Upper lobe of left lung (tissue), 6 donors: ENCODE results near the gene PTPN21. TPM values are rescaled to one million over a fixed set of nuclear protein-coding genes. Genes with fewer than 3 reads are reported as not detected.

Source experiments
- ATAC-seq, 2 donors: fragments of 200-7000 bp; cut with Tn5 transposase; one replicate each; pipeline ENCODE4 v1.9.1; 2022; ENCODE audit warnings: mild to moderate bottlenecking in 2 of 2, moderate library complexity in 2 of 2; ENCODE audit not compliant: low FRiP score in 2 of 2
- DNase-seq, 2 donors: peaks; one replicate each; pipeline ENCODE4 v3.0.0-alpha.2; 2019 to 2020
- H3K27ac ChIP-seq, 4 donors: fragments of 200-600 bp; sonication (generic); one replicate each; pipeline ENCODE4 v1.5.1; 2016 to 2019
- H3K27me3 ChIP-seq, 4 donors: fragments of 200-600 bp; sonication (generic); one replicate each; pipeline ENCODE4 v1.5.1; 2017 to 2019
- H3K36me3 ChIP-seq, 4 donors: fragments of 200-600 bp; sonication (generic); one replicate each; pipeline ENCODE4 v1.5.1; 2016 to 2019
- H3K4me1 ChIP-seq, 4 donors: fragments of 200-600 bp; sonication (generic); one replicate each; pipeline ENCODE4 v1.5.1; 2018 to 2019
- H3K4me3 ChIP-seq, 4 donors: fragments of 200-600 bp; sonication (generic); one replicate each; pipeline ENCODE4 v1.5.1; 2017 to 2019; ENCODE audit warnings: mild to moderate bottlenecking in 2 of 4, moderate library complexity in 1 of 4
- H3K9me3 ChIP-seq, 4 donors: fragments of 200-600 bp; sonication (generic); one replicate each; pipeline ENCODE4 v1.5.1; 2018 to 2019
- EP300 ChIP-seq, 4 donors: sonication (generic); formaldehyde crosslinking; IDR thresholded peaks; one replicate each; pipeline ENCODE4 v1.5.1; 2017; ENCODE audit warnings: antibody characterized with exemption in 4 of 4, control low read depth in 2 of 4
- POLR2A ChIP-seq, 4 donors: fragments of 450-650 bp; IDR thresholded peaks; one replicate each; pipeline ENCODE4 v1.5.1; 2016 to 2017; ENCODE audit warnings: antibody characterized with exemption in 4 of 4, mild to moderate bottlenecking in 2 of 4
- POLR2AphosphoS5 ChIP-seq, 2 donors: sonication (generic); formaldehyde crosslinking; IDR thresholded peaks; one replicate each; pipeline ENCODE4 v1.5.1; 2017; ENCODE audit warnings: antibody characterized with exemption in 2 of 2
- WGBS, 2 donors: methylation state at CpG; one replicate each; pipeline ENCODE4 v1.1.5; 2017 to 2018; 5-methylcytosine and 5-hydroxymethylcytosine counted together
- total RNA-seq, 6 donors: library from RNA; depleted of rRNA in 4 of 6; stranded (reverse); fragments of >200 nt in 4 of 6; gene quantifications; one replicate each; pipeline versions ENCODE4 v1.1.0 to v1.2.1, GENCODE V29; 2016 to 2021
- TF ChIP-seq, protein P1 (sequence below), 6 experiments: fragments of 450-650 bp in 4 of 6; fragments of 200-600 bp in 2 of 6; sonication (generic) in 2 of 6; IDR thresholded peaks; one replicate each; pipeline ENCODE4 v1.5.1; 2016 to 2019; ENCODE audit warnings: antibody characterized with exemption in 6 of 6
- donor health status: DM: no; HTN: no; CAD: no; lungs with moderate emphysema.
- donor health status: DM: no; HTN: yes; CAD: no; lungs with severe emphysema.

Gene PTPN21
- total RNA-seq, 6 donors from 2014 or later = 37.7 to 58.7 (median 47.4) TPM

GRCh38 chr14:88479574-88479987, 75.2 kb downstream of the PTPN21 start:
- Histone ChIP-seq H3K9me3 (no peaks in the 10 kb centered on the region), H3K4me3 (no peak overlapping the region), H3K27me3 (no peaks in the 10 kb centered on the region), H3K27ac (no peak overlapping the region), H3K4me1 (peaks cover 0 to 13% (median 10%) of the 10 kb centered on the region in 4 donors), H3K36me3 (peaks cover 10 to 64% (median 21%) of the 10 kb centered on the region in 4 donors)
- no peak for ATAC-seq
- WGBS, 2 donors = 95 to 96% methylated on average over 24 to 40 of the region's 40 CpGs
- TF ChIP-seq, protein P1, sequence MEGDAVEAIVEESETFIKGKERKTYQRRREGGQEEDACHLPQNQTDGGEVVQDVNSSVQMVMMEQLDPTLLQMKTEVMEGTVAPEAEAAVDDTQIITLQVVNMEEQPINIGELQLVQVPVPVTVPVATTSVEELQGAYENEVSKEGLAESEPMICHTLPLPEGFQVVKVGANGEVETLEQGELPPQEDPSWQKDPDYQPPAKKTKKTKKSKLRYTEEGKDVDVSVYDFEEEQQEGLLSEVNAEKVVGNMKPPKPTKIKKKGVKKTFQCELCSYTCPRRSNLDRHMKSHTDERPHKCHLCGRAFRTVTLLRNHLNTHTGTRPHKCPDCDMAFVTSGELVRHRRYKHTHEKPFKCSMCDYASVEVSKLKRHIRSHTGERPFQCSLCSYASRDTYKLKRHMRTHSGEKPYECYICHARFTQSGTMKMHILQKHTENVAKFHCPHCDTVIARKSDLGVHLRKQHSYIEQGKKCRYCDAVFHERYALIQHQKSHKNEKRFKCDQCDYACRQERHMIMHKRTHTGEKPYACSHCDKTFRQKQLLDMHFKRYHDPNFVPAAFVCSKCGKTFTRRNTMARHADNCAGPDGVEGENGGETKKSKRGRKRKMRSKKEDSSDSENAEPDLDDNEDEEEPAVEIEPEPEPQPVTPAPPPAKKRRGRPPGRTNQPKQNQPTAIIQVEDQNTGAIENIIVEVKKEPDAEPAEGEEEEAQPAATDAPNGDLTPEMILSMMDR (IDR thresholded peaks at IDR 0.05) = no peak
- TF ChIP-seq EP300 (IDR thresholded peaks at IDR 0.05) (no peak), POLR2AphosphoS5 (IDR thresholded peaks at IDR 0.05) (no peak)
- peak in 1 of 2 donors; percentile 81 for DNase-seq

DNA sequence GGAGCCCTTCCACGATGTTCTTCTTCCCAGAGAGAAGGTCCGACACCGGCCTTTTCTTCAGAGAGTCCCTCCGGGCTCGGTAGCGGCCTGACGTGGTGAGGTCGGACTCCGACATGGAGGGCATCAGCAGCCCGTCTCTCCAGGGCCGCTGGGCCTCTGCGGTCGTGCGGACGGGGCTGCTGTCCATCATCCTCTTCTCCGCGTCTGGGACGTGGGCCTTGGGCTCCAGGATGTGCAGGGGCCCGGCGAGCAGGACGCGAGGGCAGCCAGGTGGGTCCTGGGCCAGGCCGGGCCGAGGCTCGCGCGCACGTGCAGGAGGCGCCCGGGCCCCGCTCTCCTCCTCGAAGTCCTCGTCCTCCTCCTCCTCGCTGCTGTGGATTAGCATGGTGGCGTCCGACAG, 75.9 kb downstream of the PTPN21 start:
- Histone ChIP-seq H3K4me1 (peaks cover 0 to 13% (median 10%) of the 10 kb centered on the region in 4 donors), H3K4me3 (no peak overlapping the region), H3K27me3 (no peaks in the 10 kb centered on the region), H3K27ac (no peak overlapping the region), H3K36me3 (peaks cover 7 to 63% (median 19%) of the 10 kb centered on the region in 4 donors), H3K9me3 (no peaks in the 10 kb centered on the region)
- 94 to 97% methylated on average over 17 to 36 of the region's 36 CpGs for WGBS, 2 donors
- TF ChIP-seq POLR2A (IDR thresholded peaks at IDR 0.05) (no peak), EP300 (IDR thresholded peaks at IDR 0.05) (no peak), POLR2AphosphoS5 (IDR thresholded peaks at IDR 0.05) (no peak)
- TF ChIP-seq, protein P1 (IDR thresholded peaks at IDR 0.05) = no peak
- ATAC-seq = no peak
- DNase-seq = peak in 1 of 2 donors; percentile 78

- no peaks in the 10 kb centered on the region for H3K9me3 ChIP-seq
- no peak overlapping the region for H3K4me3 ChIP-seq
- H3K36me3 ChIP-seq = peaks cover 7 to 65% (median 19%) of the 10 kb centered on the region in 4 donors
- TF ChIP-seq, protein P1 (IDR thresholded peaks at IDR 0.05) = no peak
- TF ChIP-seq POLR2A (IDR thresholded peaks at IDR 0.05) (no peak), EP300 (IDR thresholded peaks at IDR 0.05) (no peak), POLR2AphosphoS5 (IDR thresholded peaks at IDR 0.05) (no peak)
- no peak overlapping the region for H3K27ac ChIP-seq
- peaks cover 0 to 15% (median 10%) of the 10 kb centered on the region in 4 donors for H3K4me1 ChIP-seq
- no peak for ATAC-seq
- DNase-seq = no peak
- H3K27me3 ChIP-seq = no peaks in the 10 kb centered on the region
- WGBS, 2 donors = 84 to 87% methylated on average over 6 of the region's 6 CpGs
These were observed 77.1 kb downstream of the PTPN21 start for GRCh38 chr14:88477513-88478250.

- Histone ChIP-seq H3K4me3 (no peak overlapping the region), H3K27ac (no peak overlapping the region), H3K36me3 (peaks cover 7 to 74% (median 23%) of the 10 kb centered on the region in 4 donors), H3K27me3 (no peaks in the 10 kb centered on the region), H3K4me1 (peaks cover 0 to 9% (median 6%) of the 10 kb centered on the region in 4 donors), H3K9me3 (no peaks in the 10 kb centered on the region)
- DNase-seq = no peak
- TF ChIP-seq POLR2A (IDR thresholded peaks at IDR 0.05) (no peak), EP300 (IDR thresholded peaks at IDR 0.05) (no peak), POLR2AphosphoS5 (IDR thresholded peaks at IDR 0.05) (no peak)
- TF ChIP-seq, protein P1 (IDR thresholded peaks at IDR 0.05) = no peak
- WGBS, 2 donors = 86 to 97% methylated on average over 2 of the region's 2 CpGs
- no peak for ATAC-seq
These were observed 78.0 kb downstream of the PTPN21 start for GRCh38 chr14:88476825-88477224.
